Activated naive CD8-positive, alpha-beta T cell (primary cell): Measurements from ENCODE around the gene APOBEC2.

Source experiments
- H3K27ac Mint-ChIP-seq: one replicate; pipeline ENCODE4 v1.8.0; 2021; ENCODE audit warnings: mixed read lengths
- H3K27me3 Mint-ChIP-seq: one replicate; pipeline ENCODE4 v1.8.0; 2021; ENCODE audit warnings: mixed read lengths
- H3K36me3 Mint-ChIP-seq: one replicate; pipeline ENCODE4 v1.8.0; 2021; ENCODE audit warnings: mixed read lengths
- H3K4me1 Mint-ChIP-seq: one replicate; pipeline ENCODE4 v1.8.0; 2021; ENCODE audit warnings: low read depth, mixed read lengths
- H3K4me3 Mint-ChIP-seq: one replicate; pipeline ENCODE4 v1.8.0; 2021; ENCODE audit warnings: mild to moderate bottlenecking, mixed read lengths
- H3K9me3 Mint-ChIP-seq: one replicate; pipeline ENCODE4 v1.8.0; 2021; ENCODE audit warnings: low read depth, mixed read lengths

APOBEC2 gene

GRCh38 chr6:41043151-41043550 is 9.9 kb upstream of the APOBEC2 start:
- Mint-ChIP-seq H3K4me3 (no peak overlapping the region), H3K9me3 (no peaks in the 10 kb centered on the region), H3K27ac (no peak overlapping the region), H3K27me3 (no peaks in the 10 kb centered on the region), H3K36me3 (peaks cover 4% of the 10 kb centered on the region), H3K4me1 (no peaks in the 10 kb centered on the region)

GRCh38 chr6:41045664-41046063 is 7.3 kb upstream of the APOBEC2 start:
- H3K36me3 Mint-ChIP-seq = peaks cover 4% of the 10 kb centered on the region
- H3K4me1 Mint-ChIP-seq = no peaks in the 10 kb centered on the region
- H3K9me3 Mint-ChIP-seq = no peaks in the 10 kb centered on the region
- H3K27ac Mint-ChIP-seq = no peak overlapping the region
- H3K27me3 Mint-ChIP-seq = no peaks in the 10 kb centered on the region
- H3K4me3 Mint-ChIP-seq = no peak overlapping the region

DNA sequence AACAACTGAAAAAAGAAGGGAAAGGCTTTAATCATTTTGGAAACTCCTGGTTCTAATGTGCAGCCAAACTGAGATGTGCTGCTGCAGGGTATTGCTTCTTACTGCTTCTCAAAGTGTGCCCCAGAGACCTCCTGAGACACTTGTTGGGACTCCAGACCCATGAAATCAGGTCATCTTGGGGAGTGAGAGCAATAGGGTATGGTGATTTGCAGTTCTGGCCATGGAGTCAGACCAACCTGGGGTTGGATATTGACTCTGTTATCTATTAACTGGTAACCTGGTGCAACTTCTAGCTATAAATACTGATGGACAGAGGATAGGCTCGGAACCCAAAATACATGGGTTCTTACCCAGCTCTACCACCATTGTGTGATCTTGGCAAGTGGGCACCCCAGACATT is 6.9 kb upstream of the APOBEC2 start:
- Mint-ChIP-seq H3K4me1 (no peaks in the 10 kb centered on the region), H3K36me3 (peaks cover 4% of the 10 kb centered on the region), H3K27ac (no peak overlapping the region), H3K27me3 (no peaks in the 10 kb centered on the region), H3K9me3 (no peaks in the 10 kb centered on the region), H3K4me3 (no peak overlapping the region)

GRCh38 chr6:41047306-41047705 is 5.7 kb upstream of the APOBEC2 start:
- Mint-ChIP-seq H3K36me3 (peaks cover 13% of the 10 kb centered on the region), H3K4me3 (no peak overlapping the region), H3K27me3 (no peaks in the 10 kb centered on the region), H3K27ac (no peak overlapping the region), H3K9me3 (no peaks in the 10 kb centered on the region), H3K4me1 (peaks cover 11% of the 10 kb centered on the region)

- peaks cover 13% of the 10 kb centered on the region for H3K36me3 Mint-ChIP-seq
- no peak overlapping the region for H3K4me3 Mint-ChIP-seq
- H3K4me1 Mint-ChIP-seq = peaks cover 16% of the 10 kb centered on the region
- no peaks in the 10 kb centered on the region for H3K9me3 Mint-ChIP-seq
- no peak overlapping the region for H3K27ac Mint-ChIP-seq
- no peaks in the 10 kb centered on the region for H3K27me3 Mint-ChIP-seq
Observed at GRCh38 chr6:41047745-41048732, 5.0 kb upstream of the APOBEC2 start.

GRCh38 chr6:41049521-41049920 is 3.5 kb upstream of the APOBEC2 start:
- H3K36me3 Mint-ChIP-seq = peaks cover 13% of the 10 kb centered on the region
- no peaks in the 10 kb centered on the region for H3K27me3 Mint-ChIP-seq
- no peak overlapping the region for H3K27ac Mint-ChIP-seq
- H3K4me3 Mint-ChIP-seq = no peak overlapping the region
- H3K9me3 Mint-ChIP-seq = no peaks in the 10 kb centered on the region
- peaks cover 16% of the 10 kb centered on the region for H3K4me1 Mint-ChIP-seq

- H3K9me3 Mint-ChIP-seq = no peaks in the 10 kb centered on the region
- peaks cover 16% of the 10 kb centered on the region for H3K4me1 Mint-ChIP-seq
- no peak overlapping the region for H3K27ac Mint-ChIP-seq
Observed at GRCh38 chr6:41049955-41050354, 3.0 kb upstream of the APOBEC2 start.

DNA sequence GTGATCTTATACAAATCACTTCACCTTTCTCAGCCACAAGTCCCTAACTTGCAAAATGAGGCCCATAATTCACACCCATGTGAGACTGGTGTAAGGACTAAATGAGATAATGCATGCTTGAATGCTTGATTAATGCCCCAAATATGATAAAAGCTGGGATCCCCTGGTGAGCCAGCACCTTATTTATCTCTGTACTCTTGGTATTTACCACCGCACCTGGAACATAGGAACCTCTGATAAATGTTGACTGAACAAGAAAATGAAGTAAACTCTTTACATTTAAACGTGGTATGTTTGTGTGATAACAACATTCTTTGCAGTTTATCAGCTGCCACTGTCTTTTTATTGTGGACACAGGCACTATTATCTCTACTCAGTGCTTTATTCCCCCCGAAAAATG is 2.5 kb upstream of the APOBEC2 start:
- Mint-ChIP-seq H3K27ac (no peak overlapping the region), H3K27me3 (no peaks in the 10 kb centered on the region), H3K36me3 (peaks cover 13% of the 10 kb centered on the region), H3K4me1 (peaks cover 16% of the 10 kb centered on the region), H3K4me3 (no peak overlapping the region), H3K9me3 (no peaks in the 10 kb centered on the region)

More at GRCh38 chr6:41049955-41050354, 3.0 kb upstream of the APOBEC2 start:
- Mint-ChIP-seq H3K36me3 (peaks cover 13% of the 10 kb centered on the region), H3K27me3 (no peaks in the 10 kb centered on the region), H3K4me3 (no peak overlapping the region)

DNA sequence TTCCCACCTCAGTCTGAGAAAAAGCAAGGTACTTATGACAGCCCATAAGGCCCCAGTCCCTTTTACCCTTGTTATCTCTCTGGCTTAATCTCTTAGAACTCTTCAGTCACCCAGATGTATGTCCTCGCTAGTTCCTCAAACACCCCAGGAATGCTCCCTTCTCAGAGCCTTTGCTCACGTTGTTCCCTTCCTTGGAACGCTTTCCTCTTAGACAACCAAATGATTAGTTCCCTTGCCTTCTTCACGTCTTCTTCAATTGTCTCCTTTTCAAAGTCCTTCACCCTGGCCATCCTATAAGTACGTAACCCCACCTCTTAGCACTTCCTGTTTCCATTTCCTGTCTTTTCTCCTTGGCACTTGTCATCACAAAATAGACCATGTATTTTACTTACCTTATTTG is 1.1 kb upstream of the APOBEC2 start:
- Mint-ChIP-seq H3K4me1 (peaks cover 16% of the 10 kb centered on the region), H3K4me3 (peak overlapping the region; percentile 36), H3K9me3 (no peaks in the 10 kb centered on the region), H3K27ac (peak overlapping the region; percentile 70), H3K27me3 (no peaks in the 10 kb centered on the region), H3K36me3 (peaks cover 16% of the 10 kb centered on the region)

- no peak overlapping the region for H3K4me3 Mint-ChIP-seq
- no peaks in the 10 kb centered on the region for H3K27me3 Mint-ChIP-seq
- no peak overlapping the region for H3K27ac Mint-ChIP-seq
- no peaks in the 10 kb centered on the region for H3K9me3 Mint-ChIP-seq
- H3K4me1 Mint-ChIP-seq = peaks cover 16% of the 10 kb centered on the region
- peaks cover 13% of the 10 kb centered on the region for H3K36me3 Mint-ChIP-seq
Observed at GRCh38 chr6:41054511-41054910, 1.5 kb downstream of the APOBEC2 start.

DNA sequence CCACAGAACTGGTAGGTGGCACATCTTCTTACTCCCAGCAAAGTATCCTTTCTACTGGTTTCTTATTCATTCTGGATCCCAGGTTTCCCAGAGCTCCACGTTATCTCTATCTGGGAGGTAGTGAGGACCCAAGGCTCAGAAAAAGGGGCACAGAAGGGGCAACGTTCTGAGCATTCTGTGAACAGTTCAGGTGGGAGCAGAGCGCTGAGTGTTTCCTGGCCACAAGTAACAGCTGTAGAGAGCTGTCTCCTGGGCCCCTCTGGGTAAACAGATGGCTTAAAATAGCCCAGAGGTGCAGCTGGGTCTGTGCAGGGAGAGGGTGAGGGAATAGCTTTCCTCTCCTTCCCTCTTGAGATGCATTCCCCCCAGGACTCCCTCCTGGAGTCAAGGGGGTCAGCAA is 2.1 kb downstream of the APOBEC2 start:
- Mint-ChIP-seq H3K4me3 (no peak overlapping the region), H3K9me3 (no peaks in the 10 kb centered on the region), H3K27me3 (no peaks in the 10 kb centered on the region), H3K4me1 (peaks cover 16% of the 10 kb centered on the region), H3K36me3 (peaks cover 16% of the 10 kb centered on the region), H3K27ac (no peak overlapping the region)

DNA sequence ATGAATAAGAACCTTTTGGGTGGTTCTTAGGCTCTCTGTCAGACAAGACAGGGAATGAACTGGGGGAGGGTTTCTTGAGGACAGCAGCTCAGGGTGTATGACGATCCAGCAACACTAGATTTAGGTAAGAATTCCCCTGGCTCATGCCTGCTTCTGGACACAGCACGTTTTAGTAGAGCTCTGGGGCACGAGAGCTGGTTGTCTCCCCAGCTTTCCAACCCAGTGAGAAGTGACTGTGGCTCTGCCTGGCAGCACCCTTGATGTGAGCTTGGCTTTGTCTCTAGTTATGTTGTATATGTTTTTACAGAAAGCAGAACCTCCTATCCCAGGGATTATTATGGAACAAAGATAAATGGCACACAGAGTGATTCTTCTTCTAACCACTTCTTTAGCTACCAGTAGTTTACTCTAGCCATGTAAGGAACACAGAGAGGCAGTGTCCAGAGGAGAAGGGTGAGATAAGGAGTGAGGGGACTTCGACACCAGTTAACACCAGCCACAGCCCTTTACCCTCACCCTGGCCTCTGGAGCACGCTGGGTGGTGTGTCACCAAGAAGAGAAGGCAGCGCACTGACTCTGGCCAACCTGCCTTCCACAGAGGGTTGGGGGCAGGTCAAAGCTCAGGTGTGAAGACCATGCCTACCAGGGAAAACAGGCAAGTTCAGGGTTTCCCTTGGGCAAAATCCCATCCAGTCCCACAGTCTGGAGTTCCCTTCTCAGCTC is 3.9 kb downstream of the APOBEC2 start:
- no peak overlapping the region for H3K4me3 Mint-ChIP-seq
- peaks cover 9% of the 10 kb centered on the region for H3K4me1 Mint-ChIP-seq
- H3K27me3 Mint-ChIP-seq = no peaks in the 10 kb centered on the region
- H3K9me3 Mint-ChIP-seq = no peaks in the 10 kb centered on the region
- no peak overlapping the region for H3K27ac Mint-ChIP-seq
- peaks cover 10% of the 10 kb centered on the region for H3K36me3 Mint-ChIP-seq

DNA sequence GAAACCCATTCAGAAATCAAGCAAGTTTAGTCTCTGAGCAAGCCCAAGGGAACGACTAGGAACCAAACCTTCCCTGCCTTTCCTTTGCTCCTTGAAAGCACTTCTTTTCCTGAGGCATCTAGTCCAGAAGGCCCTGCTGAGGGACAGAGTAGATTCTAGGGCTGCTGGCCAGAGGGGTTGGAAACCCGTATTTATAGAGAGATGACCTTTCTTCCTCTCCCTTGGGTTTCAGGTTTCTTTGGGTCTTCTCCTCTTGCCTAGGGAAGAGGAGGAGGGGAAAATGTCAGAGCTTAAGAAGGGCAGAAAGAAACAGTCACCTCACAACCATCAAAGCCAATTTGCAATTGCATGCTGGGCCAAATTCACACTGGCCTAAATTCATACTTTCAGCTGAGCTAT is 5.8 kb downstream of the APOBEC2 start:
- no peak overlapping the region for H3K4me3 Mint-ChIP-seq
- peaks cover 10% of the 10 kb centered on the region for H3K36me3 Mint-ChIP-seq
- no peaks in the 10 kb centered on the region for H3K9me3 Mint-ChIP-seq
- H3K27ac Mint-ChIP-seq = no peak overlapping the region
- H3K4me1 Mint-ChIP-seq = peaks cover 3% of the 10 kb centered on the region
- no peaks in the 10 kb centered on the region for H3K27me3 Mint-ChIP-seq

GRCh38 chr6:41059556-41059955 is 6.6 kb downstream of the APOBEC2 start:
- Mint-ChIP-seq H3K27ac (no peak overlapping the region), H3K4me3 (no peak overlapping the region), H3K27me3 (no peaks in the 10 kb centered on the region), H3K4me1 (peaks cover 4% of the 10 kb centered on the region), H3K9me3 (no peaks in the 10 kb centered on the region), H3K36me3 (peaks cover 12% of the 10 kb centered on the region)

GRCh38 chr6:41061196-41061726 is 8.3 kb downstream of the APOBEC2 start:
- no peaks in the 10 kb centered on the region for H3K9me3 Mint-ChIP-seq

More at GRCh38 chr6:41061196-41061726, 8.3 kb downstream of the APOBEC2 start:
- H3K4me1 Mint-ChIP-seq = peaks cover 10% of the 10 kb centered on the region
- H3K36me3 Mint-ChIP-seq = peaks cover 9% of the 10 kb centered on the region
- no peaks in the 10 kb centered on the region for H3K27me3 Mint-ChIP-seq
- H3K27ac Mint-ChIP-seq = no peak overlapping the region
- no peak overlapping the region for H3K4me3 Mint-ChIP-seq
